ENCODE data around the gene SLC7A10.

SLC7A10 gene

GRCh38 chr19:33159149-33159548 is 66.5 kb downstream of the SLC7A10 start:
- DNase-seq, result peak in 1 of 10 donors; percentile 1
- intact Hi-C loops (cut with DNase I), result no loop called here

All from posterior cingulate gyrus (tissue), 11 donors.